ENCODE data around the gene GNAQ.
A peak's percentile ranks its signal among the peaks of the same experiment; 100 is the strongest.
"Not testable (repeated sequence)": the region's sequence is repeated elsewhere in the genome, so short reads cannot be mapped to it uniquely, and the experiment has no call there.

Gene GNAQ

DNA sequence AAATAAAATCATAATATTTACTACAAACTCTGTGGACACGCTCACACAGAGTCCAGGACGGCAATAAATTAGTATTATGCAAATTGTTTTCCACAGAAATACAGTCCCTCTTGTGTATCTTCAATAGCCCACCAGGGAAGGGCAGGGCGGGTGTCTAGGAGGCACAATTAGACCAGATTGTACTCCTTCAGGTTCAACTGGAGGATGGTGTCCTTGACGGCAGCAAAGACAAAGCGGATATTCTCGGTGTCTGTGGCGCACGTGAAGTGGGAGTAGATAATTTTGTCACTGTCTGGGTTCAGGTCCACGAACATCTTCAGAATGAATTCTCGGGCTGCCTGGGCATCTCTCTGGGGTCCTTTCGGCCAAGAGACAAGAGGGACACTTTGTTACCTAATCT is 310.5 kb downstream of the GNAQ start:
- not testable (repeated sequence) for DNase-seq

- DNase-seq, result no peak
Measured at GRCh38 chr9:77719321-77719720, 312.3 kb downstream of the GNAQ start.

DNA sequence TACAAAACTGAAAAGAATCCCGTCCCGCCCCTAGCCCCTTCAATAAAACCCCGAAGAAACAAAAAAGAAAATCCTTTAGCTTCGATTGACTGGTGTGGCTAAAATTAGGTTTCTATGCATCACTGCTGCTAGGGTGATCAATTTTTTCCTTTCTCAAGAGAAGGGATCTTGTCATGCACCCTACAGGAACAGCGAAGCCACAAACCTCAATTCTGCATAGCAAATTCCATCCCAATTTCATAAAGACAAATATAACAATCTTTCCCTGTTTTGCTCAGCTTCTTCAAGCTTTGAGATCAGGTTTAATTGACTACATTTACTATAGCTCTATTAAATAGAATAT is 313.3 kb downstream of the GNAQ start:
- peak; percentile 39 for DNase-seq

DNA sequence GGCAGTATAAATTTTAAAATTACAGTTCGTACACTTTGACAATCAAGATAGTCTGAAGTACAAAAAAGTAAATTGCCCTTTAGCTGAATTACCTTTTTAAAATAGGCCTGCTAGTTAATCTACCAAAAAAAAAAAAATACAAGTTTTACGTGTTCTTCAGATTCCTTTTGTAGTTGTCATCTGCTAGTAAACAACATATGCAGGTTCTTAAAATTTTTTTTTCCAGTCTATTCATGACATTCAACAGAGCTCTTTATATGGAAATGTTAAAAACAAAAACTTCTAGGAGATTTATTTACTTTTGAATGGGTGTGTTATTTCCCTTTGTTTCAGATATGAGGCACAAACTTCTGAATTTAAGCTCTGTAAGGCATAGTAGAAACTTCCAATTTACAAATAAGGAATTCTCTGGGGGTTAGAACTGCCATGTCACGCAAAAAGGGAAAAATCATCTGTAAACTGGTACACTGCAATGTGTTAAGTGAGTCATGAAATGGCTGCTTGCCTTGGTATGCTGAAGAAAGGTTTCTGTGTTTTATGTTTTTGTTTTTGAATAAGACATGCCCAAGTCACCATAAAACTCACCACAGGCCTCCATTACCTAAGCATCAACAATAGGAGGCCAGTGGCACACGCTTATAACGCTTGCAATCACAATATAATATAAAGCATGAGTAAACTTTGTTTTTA is 313.9 kb downstream of the GNAQ start:
- peak; percentile 83 for DNase-seq

DNA sequence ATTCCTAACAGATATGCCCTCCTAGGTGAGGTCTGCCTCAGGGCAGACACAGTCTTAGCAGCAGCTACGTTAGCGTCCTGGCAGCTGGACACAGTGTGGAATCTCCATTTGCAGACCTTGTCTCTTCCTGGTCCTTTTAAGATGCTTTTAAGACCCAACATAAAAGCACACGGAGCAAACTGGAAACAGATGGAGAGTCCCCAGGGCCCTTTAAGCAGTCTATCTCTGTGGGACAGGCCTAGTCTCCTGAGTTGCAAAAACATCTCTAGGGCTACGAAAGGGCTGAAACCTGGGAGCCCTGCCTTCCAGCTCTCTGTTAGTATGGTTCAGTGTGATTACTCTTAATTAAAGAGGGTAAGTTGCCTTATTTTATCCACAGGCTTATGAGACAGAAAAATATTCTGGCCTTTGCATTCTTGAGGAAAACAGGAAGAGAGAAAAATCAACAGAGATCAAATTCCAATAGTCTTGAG is 317.5 kb downstream of the GNAQ start:
- peak; percentile 59 for DNase-seq

DNA sequence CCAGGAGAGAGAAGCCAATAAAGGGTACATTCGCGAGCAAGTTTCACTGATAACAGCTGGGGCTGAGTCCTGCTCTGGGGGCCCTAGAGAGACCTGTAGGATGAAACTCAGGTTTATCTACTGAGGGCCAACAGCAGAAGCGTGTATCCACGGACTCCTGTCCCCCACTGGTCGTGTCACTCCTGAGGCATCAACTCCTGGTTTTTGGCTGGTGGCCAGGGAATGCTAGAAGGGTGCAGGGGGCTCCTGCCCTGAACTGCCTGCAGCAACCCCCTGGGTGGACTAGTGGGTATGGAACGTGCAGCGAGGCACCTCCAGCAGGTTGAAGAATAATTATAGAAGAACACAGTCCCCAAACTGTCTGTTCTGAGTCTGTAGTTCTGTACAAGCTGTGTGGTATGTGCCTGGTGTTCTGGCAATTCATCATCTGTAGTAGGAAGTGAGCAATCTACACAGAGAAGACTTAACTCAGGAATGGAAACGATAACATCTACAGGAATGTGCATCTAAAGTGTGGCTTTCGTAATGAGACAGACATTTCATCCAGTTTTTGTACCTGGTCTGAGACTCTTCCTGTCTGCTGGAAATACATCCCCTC is 319.0 kb downstream of the GNAQ start:
- peak; percentile 90 for DNase-seq

DNA sequence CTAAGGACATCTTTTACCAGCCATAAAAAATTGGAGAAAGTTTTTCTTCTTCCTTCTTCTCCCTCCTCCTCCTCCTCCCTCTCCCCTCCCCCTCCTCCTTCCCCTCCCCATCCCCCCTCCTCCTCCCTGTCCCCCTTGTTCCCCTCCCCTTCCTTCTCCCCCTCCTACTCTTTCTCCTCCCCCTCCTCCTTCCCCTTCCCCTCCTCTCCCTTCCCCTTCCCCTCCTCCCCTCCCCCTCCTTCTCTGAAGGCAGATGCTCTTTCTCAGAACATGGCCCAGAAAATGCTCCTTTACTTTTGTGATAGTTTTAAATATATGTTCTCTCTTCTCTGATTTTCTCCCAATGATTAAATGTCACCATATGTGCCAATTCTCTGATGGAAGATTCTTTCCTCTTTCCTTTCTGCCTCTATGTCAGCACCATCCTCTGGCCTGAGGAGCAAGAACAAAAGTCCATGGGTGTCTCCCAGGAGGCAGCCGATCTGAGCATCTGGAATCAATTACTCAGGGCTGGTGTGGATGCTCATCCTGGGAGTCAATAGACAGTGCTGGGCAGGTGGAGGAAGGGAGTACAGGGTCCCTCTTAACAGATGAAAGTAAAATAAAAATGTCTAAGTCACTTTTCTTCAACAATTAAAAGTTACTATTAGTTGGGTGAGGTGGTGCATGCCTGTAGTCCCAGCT is 320.5 kb downstream of the GNAQ start:
- DNase-seq, result peak; percentile 22

DNA sequence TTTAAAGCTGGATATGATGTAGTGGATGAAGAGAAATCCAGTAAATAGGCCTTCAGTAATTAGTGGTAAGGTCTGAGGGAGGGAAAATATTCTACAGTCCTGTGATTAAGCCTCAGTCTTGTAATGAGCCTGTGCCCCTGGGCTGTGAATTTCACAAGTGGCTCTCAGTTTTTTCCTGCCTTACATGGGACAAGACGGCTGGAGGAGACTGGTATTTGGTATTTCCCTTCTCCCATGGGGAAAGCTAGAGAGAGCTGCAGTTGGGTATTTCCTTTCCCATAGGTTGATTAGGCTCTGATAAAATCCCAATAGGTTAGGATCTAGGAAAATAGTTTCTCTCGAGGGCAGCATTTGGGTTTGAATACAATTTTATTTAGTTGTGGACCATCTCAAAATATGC is 321.3 kb downstream of the GNAQ start:
- DNase-seq, result no peak

- DNase-seq, result peak; percentile 64
Measured at GRCh38 chr9:77708064-77708815, 323.4 kb downstream of the GNAQ start.

- DNase-seq, result peak; percentile 97
Measured at GRCh38 chr9:77707383-77708063, 324.1 kb downstream of the GNAQ start.

- no peak for DNase-seq
Measured at GRCh38 chr9:77705636-77706035, 326.0 kb downstream of the GNAQ start.

DNA sequence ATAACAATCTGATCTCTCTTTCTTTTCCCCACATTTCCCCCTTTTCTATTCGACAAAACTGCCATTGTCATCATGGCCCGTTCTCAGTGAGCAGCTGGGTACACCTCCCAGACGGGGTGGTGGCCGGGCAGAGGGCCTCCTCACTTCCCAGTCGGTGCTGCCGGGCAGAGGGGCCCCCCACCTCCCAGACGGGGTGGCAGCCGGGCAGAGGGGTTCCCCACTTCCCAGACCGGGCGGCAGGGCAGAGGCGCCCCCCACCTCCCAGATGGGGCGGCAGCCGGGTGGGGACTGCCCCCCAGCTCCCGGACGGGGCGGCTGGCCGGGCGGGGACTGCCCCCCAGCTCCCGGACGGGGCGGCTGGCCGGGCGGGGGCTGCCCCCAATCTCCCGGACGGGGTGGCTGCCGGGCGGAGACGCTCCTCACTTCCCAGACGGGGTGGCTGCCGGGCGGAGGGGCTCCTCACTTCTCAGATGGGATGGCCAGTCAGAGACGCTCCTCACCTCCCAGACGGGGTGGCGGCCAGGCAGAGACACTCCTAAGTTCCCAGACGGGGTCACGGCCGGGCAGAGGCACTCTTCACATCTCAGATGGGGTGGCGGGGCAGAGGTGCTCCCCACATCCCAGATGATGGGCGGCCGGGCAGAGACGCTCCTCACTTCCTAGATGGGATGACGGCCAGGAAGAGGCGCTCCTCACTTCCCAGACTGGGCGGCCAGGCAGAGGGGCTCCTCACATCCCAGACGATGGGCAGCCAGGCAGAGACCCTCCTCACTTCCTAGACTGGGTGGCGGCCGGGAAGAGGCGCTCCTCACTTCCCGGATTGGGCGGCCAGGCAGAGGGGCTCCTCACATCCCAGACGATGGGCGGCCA is 328.9 kb downstream of the GNAQ start:
- DNase-seq, result not testable (repeated sequence)

GRCh38 chr9:77697238-77697984 is 334.2 kb downstream of the GNAQ start:
- DNase-seq, result no peak

GRCh38 chr9:77690723-77691122 is 340.9 kb downstream of the GNAQ start:
- not testable (repeated sequence) for DNase-seq

DNA sequence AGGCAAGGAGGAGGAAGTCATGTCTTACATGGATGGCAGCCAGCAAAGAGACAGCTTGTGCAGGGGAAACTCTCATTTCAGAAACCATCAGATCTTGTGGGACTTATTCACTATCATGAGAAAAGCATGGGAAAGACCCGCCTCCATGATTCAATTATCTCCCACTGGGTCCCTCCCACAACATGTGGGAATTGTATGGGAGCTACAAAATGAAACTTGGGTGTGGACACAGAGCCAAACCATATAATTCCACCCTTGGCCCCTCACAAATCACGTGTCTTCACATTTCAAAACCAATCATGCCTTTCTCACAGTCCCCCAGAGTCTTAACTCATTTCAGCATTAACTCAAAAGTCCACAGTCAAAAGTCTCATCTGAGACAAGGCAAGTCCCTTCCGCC is 341.5 kb downstream of the GNAQ start:
- DNase-seq, result peak; percentile 14

DNA sequence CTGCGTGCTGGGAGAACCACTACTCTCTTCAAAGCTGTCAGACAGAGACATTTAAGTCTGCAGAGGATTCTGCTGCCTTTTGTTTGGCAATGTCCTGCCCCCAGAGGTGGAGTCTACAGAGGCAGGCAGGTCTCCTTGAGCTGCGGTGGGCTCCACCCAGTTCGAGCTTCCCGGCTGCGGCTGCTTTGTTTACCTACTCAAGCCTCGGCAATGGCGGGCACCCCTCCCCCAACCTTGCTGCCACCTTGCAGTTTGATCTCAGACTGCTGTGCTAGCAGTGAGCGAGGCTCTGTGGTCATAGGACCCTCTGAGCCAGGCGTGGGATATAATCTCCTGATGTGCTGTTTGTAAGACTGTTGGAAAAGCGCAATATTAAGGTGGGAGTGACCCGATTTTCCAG is 343.9 kb downstream of the GNAQ start:
- DNase-seq, result not testable (repeated sequence)

- no peak for DNase-seq
Measured at GRCh38 chr9:77680581-77680980, 351.0 kb downstream of the GNAQ start.

DNA sequence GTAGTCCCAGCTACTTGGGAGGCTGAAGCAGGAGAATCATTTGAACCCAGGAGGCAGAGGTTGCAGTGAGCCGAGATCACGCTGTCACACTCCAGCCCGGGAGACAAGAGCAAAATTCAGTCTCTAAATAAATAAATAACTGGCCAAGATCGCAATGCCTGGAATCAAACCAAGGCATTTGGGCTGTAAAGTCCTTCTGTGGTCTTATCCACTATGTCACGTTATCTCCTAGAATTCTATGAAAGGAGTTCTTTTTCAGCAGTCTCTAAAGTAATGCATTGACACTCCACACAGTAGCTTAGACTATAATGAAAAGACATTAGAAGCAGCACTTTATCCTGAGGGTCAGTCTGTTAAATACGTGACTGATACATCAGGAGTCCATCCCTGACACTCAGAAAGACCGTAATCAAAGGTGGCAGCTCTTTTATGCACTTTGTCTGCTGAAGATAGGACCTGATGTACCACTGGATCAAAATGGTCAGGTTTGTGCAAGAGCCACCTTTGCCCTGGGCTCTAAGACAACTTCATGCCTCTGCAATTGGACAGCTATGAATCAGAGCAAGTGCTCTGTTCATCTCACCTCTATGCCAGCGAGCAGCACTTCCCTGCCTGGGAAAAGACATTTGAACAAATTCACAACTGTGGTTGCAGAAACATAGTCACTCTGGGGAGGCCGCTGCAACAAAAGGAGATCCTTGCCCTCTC is 351.8 kb downstream of the GNAQ start:
- DNase-seq, result no peak

DNA sequence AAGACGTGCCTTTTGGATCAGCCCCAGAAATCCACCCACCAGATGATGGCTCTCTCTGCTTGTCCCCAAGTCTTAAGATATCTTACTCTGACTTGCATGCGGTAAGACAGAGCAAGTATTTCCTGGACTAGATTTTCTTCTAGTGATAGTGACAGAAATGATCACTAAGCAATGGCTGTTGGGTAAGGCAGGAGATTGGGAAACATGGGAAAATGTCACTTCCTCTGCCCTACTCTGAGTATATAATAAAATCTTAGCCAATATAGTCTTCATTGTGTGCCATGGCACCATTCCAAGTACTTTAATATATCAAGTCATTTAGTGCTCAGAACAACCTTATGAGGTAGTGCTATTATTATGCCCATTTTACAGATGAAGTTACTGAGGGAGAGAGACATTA is 352.5 kb downstream of the GNAQ start:
- DNase-seq, result no peak

GRCh38 chr9:77677957-77678535 is 353.6 kb downstream of the GNAQ start:
- DNase-seq, result no peak
